Spleen (tissue), 7 donors: Measurements from ENCODE around the gene PPP1R13B.

Experiments
- CTCF ChIP-seq, 11 experiments: fragments of 200-600 bp in 7 of 11; fragments of 450-650 bp in 4 of 11; sonication (generic) in 4 of 11; IDR thresholded peaks in 8 of 11; conservative IDR thresholded peaks in 3 of 11; 1 replicate in 7 of 11; 2 replicates in 4 of 11; pipeline versions ENCODE4 v1.4.0 to v1.8.0; 2016 to 2021; ENCODE audit warnings: antibody characterized with exemption in 11 of 11, inconsistent platforms in 4 of 11, mild to moderate bottlenecking in 1 of 11
- POLR2A ChIP-seq, 3 donors: fragments of 450-650 bp; IDR thresholded peaks; one replicate each; pipeline ENCODE4 v1.5.1; 2017; ENCODE audit warnings: antibody characterized with exemption in 3 of 3, mild to moderate bottlenecking in 1 of 3
- POLR2AphosphoS5 ChIP-seq, 3 donors: sonication (generic); formaldehyde crosslinking; IDR thresholded peaks; one replicate each; pipeline ENCODE4 v1.5.1; 2017; ENCODE audit warnings: antibody characterized with exemption in 3 of 3
- donor health status: DM: no; HTN: no; CAD: no; lungs with moderate emphysema.
- donor health status: DM: no; HTN: no; CAD: no.
- donor health status: DM: no; HTN: no; CAD: no.

DNA sequence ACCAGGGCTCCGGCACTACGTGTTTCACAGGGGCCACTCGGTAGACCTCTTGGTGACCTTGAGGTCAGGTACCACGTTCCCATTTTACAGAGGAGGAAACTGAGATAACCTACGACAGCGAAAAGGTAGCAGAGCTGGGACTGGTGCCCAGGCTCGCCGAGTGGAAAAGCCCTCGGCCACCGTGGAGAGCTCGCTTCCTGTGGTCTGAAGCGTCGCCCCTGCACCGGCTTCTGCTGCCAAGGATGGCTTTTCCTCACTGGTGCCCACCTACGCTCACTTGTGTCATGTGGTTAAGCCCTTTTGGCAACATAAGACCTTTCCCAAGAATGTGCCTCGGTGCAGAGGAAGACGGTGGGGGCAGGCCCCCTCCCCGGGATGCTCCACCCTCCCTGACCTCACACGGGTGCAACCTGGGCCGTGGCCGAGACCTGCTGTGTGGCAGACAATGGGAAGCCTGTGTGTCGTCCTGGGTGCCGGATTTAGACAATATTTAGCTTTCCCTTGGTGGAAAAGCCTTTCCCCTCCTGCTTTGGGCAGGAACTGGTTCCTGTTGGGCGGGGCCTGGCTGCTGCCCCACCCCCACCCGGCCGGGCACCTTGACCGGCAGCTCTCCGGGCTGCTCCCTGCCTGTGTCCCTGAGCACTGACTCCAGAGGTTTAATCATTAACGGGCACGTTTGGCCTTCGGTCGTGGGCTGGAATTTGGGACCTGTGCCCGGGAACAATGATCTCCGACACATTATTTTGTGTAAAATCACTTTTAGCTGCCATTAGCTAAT, 32.4 kb upstream of the PPP1R13B start:
- TF ChIP-seq POLR2A (IDR thresholded peaks at IDR 0.05): no peak
- TF ChIP-seq CTCF (IDR thresholded peaks at IDR 0.05 in 8 of 11, conservative IDR thresholded peaks at IDR 0.05 in 3 of 11): no peak
- TF ChIP-seq POLR2AphosphoS5 (IDR thresholded peaks at IDR 0.05): peak in 2 of 3 donors; percentile 48 to 59
